ENCODE measurements around the gene XCL1.

DNA sequence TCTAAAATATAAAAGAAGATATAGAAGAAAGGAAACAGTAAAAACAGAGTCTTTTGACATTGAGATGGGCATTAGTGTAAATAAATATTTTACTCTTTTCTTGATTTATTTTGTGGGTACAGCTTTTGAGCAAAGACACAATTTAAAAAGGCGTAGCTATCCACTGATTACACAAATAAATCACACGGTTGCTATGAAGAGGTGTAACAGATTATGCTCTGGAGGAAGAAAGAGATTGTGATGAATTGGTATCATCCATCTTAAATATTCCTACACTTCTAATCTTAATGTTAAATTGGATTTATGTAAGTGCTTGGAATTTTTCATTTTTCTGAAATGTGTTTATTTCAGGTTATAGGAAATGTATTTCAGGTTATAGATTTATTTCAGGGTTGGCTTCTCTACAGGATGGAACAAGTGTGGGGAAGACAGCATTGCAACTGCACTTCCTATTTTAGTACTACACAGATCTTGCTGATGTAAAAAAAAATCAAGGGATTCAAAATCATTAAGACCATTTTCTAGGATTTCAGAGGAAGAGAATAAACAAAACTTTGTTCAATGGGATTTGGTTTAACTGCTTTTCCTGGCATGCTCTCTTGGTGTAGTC lies 15.3 kb downstream of the XCL1 start:
- TF ChIP-seq, protein P1, sequence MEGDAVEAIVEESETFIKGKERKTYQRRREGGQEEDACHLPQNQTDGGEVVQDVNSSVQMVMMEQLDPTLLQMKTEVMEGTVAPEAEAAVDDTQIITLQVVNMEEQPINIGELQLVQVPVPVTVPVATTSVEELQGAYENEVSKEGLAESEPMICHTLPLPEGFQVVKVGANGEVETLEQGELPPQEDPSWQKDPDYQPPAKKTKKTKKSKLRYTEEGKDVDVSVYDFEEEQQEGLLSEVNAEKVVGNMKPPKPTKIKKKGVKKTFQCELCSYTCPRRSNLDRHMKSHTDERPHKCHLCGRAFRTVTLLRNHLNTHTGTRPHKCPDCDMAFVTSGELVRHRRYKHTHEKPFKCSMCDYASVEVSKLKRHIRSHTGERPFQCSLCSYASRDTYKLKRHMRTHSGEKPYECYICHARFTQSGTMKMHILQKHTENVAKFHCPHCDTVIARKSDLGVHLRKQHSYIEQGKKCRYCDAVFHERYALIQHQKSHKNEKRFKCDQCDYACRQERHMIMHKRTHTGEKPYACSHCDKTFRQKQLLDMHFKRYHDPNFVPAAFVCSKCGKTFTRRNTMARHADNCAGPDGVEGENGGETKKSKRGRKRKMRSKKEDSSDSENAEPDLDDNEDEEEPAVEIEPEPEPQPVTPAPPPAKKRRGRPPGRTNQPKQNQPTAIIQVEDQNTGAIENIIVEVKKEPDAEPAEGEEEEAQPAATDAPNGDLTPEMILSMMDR (IDR thresholded peaks at IDR 0.05; ENCODE audit: low read depth, low read length) = no peak
- no peak for TF ChIP-seq EZH2phosphoT487 (IDR thresholded peaks at IDR 0.05; ENCODE audit: low read depth)

Data from OCI-LY3 (cell line).